Stimulated activated CD8-positive, alpha-beta memory T cell treated with anti-CD3 and anti-CD28 coated beads, Interleukin-15, amount 100 ng/mL, for 48 hours (primary cell): ENCODE data around the gene RIMS4.
"Not testable (repeated sequence)": the region's sequence is repeated elsewhere in the genome, so short reads cannot be mapped to it uniquely, and the experiment has no call there.

ENCODE experiments used
- DNase-seq, 2 donors: peaks; one replicate each; pipeline ENCODE4 v3.0.0-alpha.2; 2020; ENCODE audit warnings: low read depth in 2 of 2

RIMS4 gene

GRCh38 chr20:44830995-44831394 lies 20.6 kb upstream of the RIMS4 start:
- no peak for DNase-seq

GRCh38 chr20:44830523-44830922 lies 20.2 kb upstream of the RIMS4 start:
- DNase-seq = no peak

- no peak for DNase-seq
Measured at GRCh38 chr20:44829688-44830087, 19.3 kb upstream of the RIMS4 start.

- DNase-seq = no peak
Measured at GRCh38 chr20:44828640-44829039, 18.3 kb upstream of the RIMS4 start.

- no peak for DNase-seq
Measured at GRCh38 chr20:44827401-44827800, 17.1 kb upstream of the RIMS4 start.

- not testable (repeated sequence) for DNase-seq
Measured at GRCh38 chr20:44821576-44821975, 11.2 kb upstream of the RIMS4 start.

GRCh38 chr20:44819936-44820335 lies 9.6 kb upstream of the RIMS4 start:
- no peak for DNase-seq

- no peak for DNase-seq
Measured at GRCh38 chr20:44817143-44817910, 7.0 kb upstream of the RIMS4 start.

GRCh38 chr20:44814937-44815336 lies 4.6 kb upstream of the RIMS4 start:
- no peak for DNase-seq

GRCh38 chr20:44811150-44811685 lies 872 bp upstream of the RIMS4 start:
- DNase-seq = no peak

- DNase-seq = no peak
Measured at GRCh38 chr20:44810061-44810390, 320 bp downstream of the RIMS4 start.

- no peak for DNase-seq
Measured at GRCh38 chr20:44809380-44810060, 826 bp downstream of the RIMS4 start.

GRCh38 chr20:44807684-44808056 lies 2.7 kb downstream of the RIMS4 start:
- DNase-seq = no peak

- DNase-seq = no peak
Measured at GRCh38 chr20:44807051-44807683, 3.2 kb downstream of the RIMS4 start.

- DNase-seq = no peak
Measured at GRCh38 chr20:44805979-44806620, 4.2 kb downstream of the RIMS4 start.

- no peak for DNase-seq
Measured at GRCh38 chr20:44805335-44805978, 4.9 kb downstream of the RIMS4 start.

GRCh38 chr20:44803383-44803941 lies 6.9 kb downstream of the RIMS4 start:
- DNase-seq = no peak

GRCh38 chr20:44802702-44803101 lies 7.6 kb downstream of the RIMS4 start:
- DNase-seq = no peak

- DNase-seq = no peak
Measured at GRCh38 chr20:44800391-44801046, 9.8 kb downstream of the RIMS4 start.

GRCh38 chr20:44799691-44800090 lies 10.7 kb downstream of the RIMS4 start:
- DNase-seq = no peak
